Measurements from ENCODE around the gene HAT1.
"Not testable (repeated sequence)": the region's sequence is repeated elsewhere in the genome, so short reads cannot be mapped to it uniquely, and the experiment has no call there.

Gene HAT1, protein sequence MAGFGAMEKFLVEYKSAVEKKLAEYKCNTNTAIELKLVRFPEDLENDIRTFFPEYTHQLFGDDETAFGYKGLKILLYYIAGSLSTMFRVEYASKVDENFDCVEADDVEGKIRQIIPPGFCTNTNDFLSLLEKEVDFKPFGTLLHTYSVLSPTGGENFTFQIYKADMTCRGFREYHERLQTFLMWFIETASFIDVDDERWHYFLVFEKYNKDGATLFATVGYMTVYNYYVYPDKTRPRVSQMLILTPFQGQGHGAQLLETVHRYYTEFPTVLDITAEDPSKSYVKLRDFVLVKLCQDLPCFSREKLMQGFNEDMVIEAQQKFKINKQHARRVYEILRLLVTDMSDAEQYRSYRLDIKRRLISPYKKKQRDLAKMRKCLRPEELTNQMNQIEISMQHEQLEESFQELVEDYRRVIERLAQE

GRCh38 chr2:171922230-171923022 lies at the start of gene HAT1:
Gene HAT1, plus strand, starts transcription at chr2:171922461. Its CDS starts 40 bp downstream, at chr2:171922501.
- DNase-seq = peak; percentile 97

GRCh38 chr2:171874517-171874916 lies 47.7 kb upstream of the HAT1 start:
- no peak for DNase-seq

- DNase-seq = no peak
These were observed 47.3 kb upstream of the HAT1 start for GRCh38 chr2:171874963-171875362.

GRCh38 chr2:171878481-171878993 lies 43.7 kb upstream of the HAT1 start:
- no peak for DNase-seq

DNA sequence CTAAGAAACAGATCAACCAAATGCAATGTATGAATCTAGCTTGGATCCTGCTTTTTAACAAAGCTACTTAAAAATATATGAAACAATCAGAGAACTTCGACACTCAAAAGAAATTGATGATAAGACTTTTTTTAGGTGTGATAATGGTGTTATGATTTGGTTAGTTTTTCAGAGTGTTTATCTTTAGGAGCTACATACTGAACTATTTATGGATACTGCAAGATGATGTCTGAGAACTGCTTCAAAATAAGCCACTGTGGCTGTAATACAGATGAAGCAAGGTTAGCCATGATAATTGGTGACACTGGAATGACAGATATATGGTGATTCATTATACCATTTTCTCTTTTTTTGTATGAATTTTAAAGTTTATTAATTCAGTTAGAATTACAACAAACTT lies 42.4 kb upstream of the HAT1 start:
- no peak for DNase-seq

DNA sequence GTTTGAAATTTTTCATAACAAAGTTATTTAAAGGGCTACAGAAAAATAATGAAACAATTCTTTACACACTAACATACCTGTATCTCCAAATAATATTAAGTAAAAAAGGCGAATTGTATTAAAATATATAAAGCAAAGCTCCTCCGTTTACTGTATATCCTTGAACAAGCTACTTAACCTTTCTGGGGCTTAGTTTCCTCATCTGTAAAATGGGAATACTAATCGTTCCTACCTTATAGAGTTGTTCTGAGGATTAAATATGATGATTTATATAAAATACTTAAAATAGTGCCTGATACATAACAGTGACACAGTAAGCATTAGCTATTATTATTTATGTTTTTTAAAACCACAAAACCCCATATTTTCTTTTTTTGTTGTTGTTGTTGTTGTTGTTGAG lies 41.5 kb upstream of the HAT1 start:
- no peak for DNase-seq

DNA sequence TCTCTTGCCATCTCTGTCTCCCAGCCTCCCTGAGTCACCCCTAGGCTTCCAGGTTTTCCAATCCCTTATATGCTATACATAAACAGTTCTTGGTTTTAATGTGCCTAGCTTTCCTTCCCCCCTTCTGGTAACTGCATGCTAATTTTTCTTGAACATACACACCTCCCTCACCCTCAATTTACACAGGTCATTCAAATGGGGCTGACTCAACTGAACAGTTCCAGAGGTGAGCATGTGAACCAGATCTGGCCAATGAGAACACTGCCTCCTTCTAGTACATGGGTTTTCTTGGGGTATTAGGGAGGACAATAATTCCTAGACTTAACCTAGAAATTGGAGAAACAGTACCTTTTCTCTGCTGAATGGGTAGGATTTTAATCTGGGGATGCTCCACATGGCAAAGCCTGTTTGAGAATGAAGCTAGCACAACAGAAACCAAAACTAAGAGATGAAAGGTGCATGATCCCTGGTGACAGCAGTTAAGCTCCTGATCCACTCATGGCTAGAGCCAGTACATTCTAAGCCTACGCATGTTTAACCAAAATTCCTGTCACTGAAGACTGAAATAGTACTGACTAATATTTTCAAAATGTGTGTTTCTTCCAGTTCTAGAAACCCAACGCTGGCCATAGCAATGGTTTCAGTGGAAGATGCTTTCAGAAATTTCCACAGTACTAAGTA lies 40.0 kb upstream of the HAT1 start:
- DNase-seq = no peak

DNA sequence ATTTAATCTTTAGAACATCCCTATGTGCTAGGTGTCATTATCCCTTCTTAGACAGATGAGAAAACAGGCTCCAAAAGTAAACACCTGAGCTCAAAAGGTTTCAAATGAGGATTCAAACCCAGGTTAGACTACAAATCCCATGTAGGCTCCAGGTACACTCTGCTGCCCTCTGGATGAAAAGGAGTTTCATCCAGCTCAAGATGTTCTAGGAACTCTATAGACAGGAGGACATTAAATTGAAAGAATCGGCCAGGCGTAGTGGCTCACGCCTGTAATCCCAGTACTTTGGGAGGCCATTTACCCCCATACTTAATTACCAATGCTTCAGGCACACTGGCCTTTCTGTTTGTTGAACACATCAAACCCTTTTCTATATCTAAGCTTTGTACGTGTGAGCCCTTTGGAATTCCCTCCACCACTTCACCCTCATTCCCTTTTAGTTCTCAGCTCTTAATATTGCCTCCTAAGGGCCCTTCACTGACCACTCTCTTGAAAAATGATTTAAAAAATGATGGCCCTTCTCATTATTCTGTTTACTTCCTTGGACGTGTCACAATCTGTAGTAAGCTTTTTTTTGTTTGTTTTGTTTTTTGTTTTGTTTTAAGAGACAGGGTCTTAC lies 38.9 kb upstream of the HAT1 start:
- no peak for DNase-seq

- DNase-seq = no peak
These were observed 32.9 kb upstream of the HAT1 start for GRCh38 chr2:171889333-171889732.

DNA sequence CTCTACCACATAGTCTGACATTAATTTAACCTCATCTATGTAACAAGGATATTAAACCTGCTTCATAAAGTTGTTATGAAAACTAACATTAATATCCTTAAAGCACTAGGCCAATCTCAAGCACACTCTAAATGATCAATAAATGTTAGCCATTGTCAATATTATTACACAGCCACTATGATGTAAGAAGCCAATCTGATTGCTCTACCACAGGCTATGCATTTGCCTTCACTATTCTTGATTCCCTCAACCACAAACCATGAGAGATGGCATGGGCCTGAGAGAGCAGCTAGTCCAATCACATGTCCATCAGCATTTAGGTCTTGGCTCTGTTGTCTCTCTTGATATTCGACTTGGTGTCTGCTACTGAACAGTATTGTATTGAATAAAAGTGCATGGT lies 32.5 kb upstream of the HAT1 start:
- no peak for DNase-seq

DNA sequence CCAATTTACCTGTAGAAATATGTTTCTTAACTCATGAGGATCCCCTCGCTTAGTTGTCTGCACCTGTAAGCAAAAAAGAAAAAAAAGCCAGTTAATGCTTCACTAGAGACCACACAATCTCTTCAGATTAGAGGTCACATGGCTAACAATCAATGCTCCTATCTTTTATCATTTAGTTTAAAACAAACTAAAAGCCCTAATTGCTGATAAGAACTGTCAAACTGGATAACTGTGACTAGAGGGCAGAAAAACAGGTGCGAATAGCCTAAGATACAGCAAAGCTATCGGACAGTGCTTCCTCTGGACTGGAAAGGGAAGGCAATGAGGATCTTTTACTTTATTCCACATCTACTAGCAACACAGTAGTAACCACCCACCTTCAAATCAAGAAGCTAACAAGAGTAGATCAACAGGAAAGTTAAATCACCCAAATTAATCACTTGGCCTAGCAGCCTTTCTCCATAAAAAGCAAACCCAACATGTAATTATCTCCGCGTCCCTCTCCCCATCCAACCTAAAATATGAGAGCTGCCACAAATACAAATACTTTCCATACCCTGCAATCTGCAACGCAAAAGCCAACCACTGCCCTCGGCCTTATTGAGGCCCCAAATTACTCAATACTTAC lies 29.0 kb upstream of the HAT1 start:
- DNase-seq = no peak

DNA sequence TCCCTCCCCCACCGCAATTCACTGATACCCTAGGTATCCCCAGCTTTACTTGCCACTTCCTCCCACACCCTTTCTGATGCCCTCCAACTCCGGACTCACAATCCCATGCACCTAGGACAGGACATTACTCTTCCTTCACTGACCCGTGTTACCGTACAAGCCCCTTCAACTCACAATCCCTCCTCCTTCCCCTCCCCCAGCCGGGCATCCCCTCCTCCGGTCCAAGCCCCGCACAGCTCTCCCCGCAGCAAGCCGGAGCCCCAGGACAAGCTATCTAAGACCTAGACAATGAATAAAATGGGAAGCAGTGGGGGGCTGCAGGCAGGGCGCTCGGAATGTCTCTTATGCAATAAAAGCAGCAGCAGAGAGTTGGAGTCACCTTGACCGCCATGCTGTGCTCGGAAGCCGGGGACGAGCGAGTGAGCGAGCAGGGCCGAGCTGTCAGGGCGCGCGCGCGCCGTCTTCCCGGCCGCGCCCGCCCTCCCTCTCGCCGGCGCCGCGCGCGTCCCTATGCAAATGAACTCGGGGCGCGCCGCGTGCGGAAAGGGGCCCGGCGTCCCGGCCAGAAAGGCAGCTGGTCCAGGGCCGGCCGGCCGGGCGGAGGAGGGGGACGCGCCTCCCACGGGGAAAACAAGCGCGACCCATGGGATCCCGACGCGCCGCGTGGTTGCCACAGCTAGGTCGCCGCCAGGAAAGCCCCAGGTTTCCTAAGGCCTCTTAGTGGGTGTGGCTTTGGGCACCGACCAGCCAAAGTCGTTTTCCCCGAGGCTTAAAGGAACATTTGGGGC lies 28.2 kb upstream of the HAT1 start, which contains the start of gene SLC25A12:
Gene SLC25A12 (minus strand): TSS at position 421 of the 788 bp plus-strand sequence. CDS start 30 bp downstream, at position 391.
- peak; percentile 82 for DNase-seq

DNA sequence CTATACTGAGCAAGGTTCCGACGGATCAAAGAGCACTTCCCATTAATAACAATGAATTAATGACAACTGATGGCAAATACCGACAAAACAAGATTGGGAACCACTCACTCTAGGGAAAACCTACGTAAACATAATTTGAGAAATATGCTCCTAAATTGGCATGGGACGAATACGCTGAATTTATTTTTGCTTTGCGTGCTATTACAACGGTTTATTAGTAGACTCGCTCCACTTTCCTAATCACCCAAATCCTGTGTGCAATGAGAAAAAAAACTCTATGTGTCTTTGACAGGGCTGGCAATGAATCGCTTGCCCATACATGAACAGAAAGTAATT lies 27.7 kb upstream of the HAT1 start:
- DNase-seq = no peak

- no peak for DNase-seq
These were observed 26.5 kb upstream of the HAT1 start for GRCh38 chr2:171895786-171896185.

- not testable (repeated sequence) for DNase-seq
These were observed 22.5 kb upstream of the HAT1 start for GRCh38 chr2:171899623-171900282.

GRCh38 chr2:171902840-171903420 lies 19.3 kb upstream of the HAT1 start:
- DNase-seq = no peak

- no peak for DNase-seq
These were observed 14.0 kb upstream of the HAT1 start for GRCh38 chr2:171908235-171908634.

- DNase-seq = no peak
These were observed 13.0 kb upstream of the HAT1 start for GRCh38 chr2:171909266-171909665.

GRCh38 chr2:171910494-171910893 lies 11.8 kb upstream of the HAT1 start:
- no peak for DNase-seq

DNA sequence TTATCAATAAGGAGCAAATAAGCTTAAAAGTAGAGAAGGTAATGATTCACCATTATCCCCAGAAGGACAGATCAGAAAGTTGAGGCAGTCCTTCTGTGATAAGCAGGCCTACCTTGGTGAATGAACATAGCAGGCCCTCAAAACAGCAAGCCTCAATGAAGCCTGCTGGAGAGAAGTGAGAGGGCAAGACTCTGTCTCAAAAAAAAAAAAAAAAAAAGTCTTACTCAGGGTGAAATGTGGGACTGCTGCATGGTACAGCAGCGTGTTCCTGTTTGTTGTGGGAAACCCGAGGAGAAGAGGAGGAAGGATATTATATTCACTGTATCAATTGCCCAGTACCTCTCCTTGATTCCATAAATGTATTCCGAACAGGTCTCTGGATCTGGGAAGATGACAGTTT lies 8.7 kb upstream of the HAT1 start:
- no peak for DNase-seq

- DNase-seq = no peak
These were observed 2.8 kb upstream of the HAT1 start for GRCh38 chr2:171919453-171919852.
